HS-5 (cell line): Measurements from ENCODE around the gene LMX1B.

Experiments used
- DNase-seq: peaks from one replicate; pipeline ENCODE4 v3.0.0-alpha.2; 2012; ENCODE audit warnings: low read depth

LMX1B gene

GRCh38 chr9:126604059-126605055 lies 9.4 kb upstream of the LMX1B start:
- DNase-seq, result no peak

GRCh38 chr9:126605792-126606482 lies 7.8 kb upstream of the LMX1B start:
- no peak for DNase-seq

- DNase-seq, result no peak
Observed at GRCh38 chr9:126606483-126606870, 7.3 kb upstream of the LMX1B start.

- no peak for DNase-seq
Observed at GRCh38 chr9:126607086-126607485, 6.6 kb upstream of the LMX1B start.

GRCh38 chr9:126607731-126608130 lies 6.0 kb upstream of the LMX1B start:
- DNase-seq, result no peak

GRCh38 chr9:126608551-126608950 lies 5.2 kb upstream of the LMX1B start:
- no peak for DNase-seq

GRCh38 chr9:126609191-126609590 lies 4.5 kb upstream of the LMX1B start:
- no peak for DNase-seq

GRCh38 chr9:126609711-126610388 lies 3.9 kb upstream of the LMX1B start:
- DNase-seq, result no peak

- DNase-seq, result no peak
Observed at GRCh38 chr9:126611193-126611591, 2.5 kb upstream of the LMX1B start.

- DNase-seq, result no peak
Observed at GRCh38 chr9:126611592-126612325, 2.0 kb upstream of the LMX1B start.

- no peak for DNase-seq
Observed at GRCh38 chr9:126612326-126612812, 1.4 kb upstream of the LMX1B start.

- DNase-seq, result no peak
Observed at GRCh38 chr9:126612813-126613641, 701 bp upstream of the LMX1B start.

GRCh38 chr9:126614088-126614454 lies 343 bp downstream of the LMX1B start:
- no peak for DNase-seq

GRCh38 chr9:126614455-126615244 lies 922 bp downstream of the LMX1B start:
- no peak for DNase-seq

- no peak for DNase-seq
Observed at GRCh38 chr9:126615245-126615790, 1.6 kb downstream of the LMX1B start.

- DNase-seq, result no peak
Observed at GRCh38 chr9:126615791-126616447, 2.2 kb downstream of the LMX1B start.

- no peak for DNase-seq
Observed at GRCh38 chr9:126616521-126616976, 2.8 kb downstream of the LMX1B start.

- DNase-seq, result no peak
Observed at GRCh38 chr9:126617003-126617822, 3.5 kb downstream of the LMX1B start.
